Neural crest cell (in vitro differentiated cells): ENCODE measurements around the gene CPNE2. TPM values are rescaled to one million over a fixed set of nuclear protein-coding genes. Genes with fewer than 3 reads are reported as not detected.

ENCODE experiments used
- DNase-seq: peaks from one replicate; pipeline ENCODE4 v3.0.0; 2021; ENCODE audit warnings: low read depth, mixed read lengths, low spot score
- H3K27ac Mint-ChIP-seq: one replicate; pipeline ENCODE4 v1.8.0; 2021; ENCODE audit warnings: mild to moderate bottlenecking, mixed read lengths; ENCODE audit not compliant: unreplicated experiment
- H3K27me3 Mint-ChIP-seq: 2 replicates; pipeline ENCODE4 v1.8.0; 2021; ENCODE audit warnings: low read depth, mild to moderate bottlenecking, mixed read lengths
- H3K36me3 Mint-ChIP-seq: 2 replicates; pipeline ENCODE4 v1.8.0; 2021; ENCODE audit warnings: low read depth, mild to moderate bottlenecking, mixed read lengths
- H3K4me1 Mint-ChIP-seq: 2 replicates; pipeline ENCODE4 v1.8.0; 2021; ENCODE audit warnings: mixed read lengths
- H3K4me3 Mint-ChIP-seq: one replicate; pipeline ENCODE4 v1.8.0; 2021; ENCODE audit warnings: mild to moderate bottlenecking, mixed read lengths
- H3K9me3 Mint-ChIP-seq: 2 replicates; pipeline ENCODE4 v1.8.0; 2021; ENCODE audit warnings: mixed read lengths
- CTCF ChIP-seq: fragments of 200-600 bp; sonication (generic); conservative IDR thresholded peaks from 2 replicates; pipeline ENCODE4 v1.5.0; 2021; ENCODE audit warnings: antibody characterized with exemption, mild to moderate bottlenecking
- total RNA-seq: library from RNA; stranded (reverse); gene quantifications from 2 replicates; pipeline ENCODE4 v1.2.1, GENCODE V29; 2021

CPNE2 gene
- total RNA-seq, 1 donor from 2014 or later: 33.1 TPM

- peak; percentile 63 for DNase-seq
Measured at GRCh38 chr16:57115514-57116182, 23.3 kb downstream of the CPNE2 start.

GRCh38 chr16:57118461-57119084, 26.2 kb downstream of the CPNE2 start:
- DNase-seq: no peak
- no peak overlapping the region for H3K4me3 Mint-ChIP-seq
- H3K9me3 Mint-ChIP-seq: no peaks in the 10 kb centered on the region
- peak overlapping the region; percentile 45 for H3K27ac Mint-ChIP-seq
- H3K27me3 Mint-ChIP-seq: no peaks in the 10 kb centered on the region
- no peak for TF ChIP-seq CTCF
- peaks cover 4% of the 10 kb centered on the region for H3K36me3 Mint-ChIP-seq
- H3K4me1 Mint-ChIP-seq: peaks cover 34% of the 10 kb centered on the region

More at GRCh38 chr16:57115514-57116182, 23.3 kb downstream of the CPNE2 start:
- Mint-ChIP-seq H3K27me3 (no peaks in the 10 kb centered on the region), H3K4me3 (peak overlapping the region; percentile 74), H3K27ac (peak overlapping the region; percentile 98), H3K36me3 (no peaks in the 10 kb centered on the region), H3K4me1 (peaks cover 49% of the 10 kb centered on the region), H3K9me3 (no peaks in the 10 kb centered on the region)
- no peak for TF ChIP-seq CTCF

GRCh38 chr16:57123216-57123973, 31.0 kb downstream of the CPNE2 start:
- no peaks in the 10 kb centered on the region for H3K9me3 Mint-ChIP-seq
- peak overlapping the region; percentile 80 for H3K27ac Mint-ChIP-seq

GRCh38 chr16:57123974-57124674, 31.7 kb downstream of the CPNE2 start:
- Mint-ChIP-seq H3K36me3 (peaks cover 4% of the 10 kb centered on the region), H3K4me1 (peaks cover 33% of the 10 kb centered on the region), H3K27ac (peak overlapping the region; percentile 75), H3K4me3 (no peak overlapping the region), H3K27me3 (no peaks in the 10 kb centered on the region), H3K9me3 (no peaks in the 10 kb centered on the region)
- TF ChIP-seq CTCF: no peak
- DNase-seq: no peak

More at GRCh38 chr16:57123216-57123973, 31.0 kb downstream of the CPNE2 start:
- Mint-ChIP-seq H3K36me3 (peaks cover 4% of the 10 kb centered on the region), H3K4me3 (no peak overlapping the region), H3K4me1 (peaks cover 26% of the 10 kb centered on the region), H3K27me3 (no peaks in the 10 kb centered on the region)
- TF ChIP-seq CTCF: no peak
- DNase-seq: no peak

GRCh38 chr16:57125376-57125775, 33.0 kb downstream of the CPNE2 start:
- TF ChIP-seq CTCF: no peak
- Mint-ChIP-seq H3K4me1 (peaks cover 38% of the 10 kb centered on the region), H3K4me3 (no peak overlapping the region), H3K27ac (peak overlapping the region; percentile 79), H3K36me3 (peaks cover 4% of the 10 kb centered on the region), H3K9me3 (no peaks in the 10 kb centered on the region), H3K27me3 (no peaks in the 10 kb centered on the region)
- DNase-seq: no peak
